Stimulated activated CD4-positive, alpha-beta T cell treated with anti-CD3 and anti-CD28 coated beads, Interleukin-15, amount 100 ng/mL, for 1 hour (primary cell): ENCODE measurements around the gene QTRT2.

Source experiments
- DNase-seq, 2 donors: peaks; one replicate each; pipeline ENCODE4 v3.0.0-alpha.2; 2020; ENCODE audit warnings: low read depth in 1 of 2, low spot score in 1 of 2

Gene QTRT2

GRCh38 chr3:114120211-114120610, 63.7 kb downstream of the QTRT2 start:
- no peak for DNase-seq

- DNase-seq = no peak
Measured at GRCh38 chr3:114122027-114122709, 65.6 kb downstream of the QTRT2 start.

GRCh38 chr3:114126461-114126860, 69.9 kb downstream of the QTRT2 start:
- no peak for DNase-seq

GRCh38 chr3:114127517-114127916, 71.0 kb downstream of the QTRT2 start:
- DNase-seq = no peak

GRCh38 chr3:114128231-114128630, 71.7 kb downstream of the QTRT2 start:
- no peak for DNase-seq

GRCh38 chr3:114128826-114129225, 72.3 kb downstream of the QTRT2 start:
- no peak for DNase-seq

- no peak for DNase-seq
Measured at GRCh38 chr3:114132500-114132899, 76.0 kb downstream of the QTRT2 start.

GRCh38 chr3:114133947-114134346, 77.4 kb downstream of the QTRT2 start:
- DNase-seq = no peak
